Measurements from ENCODE around the gene TNFRSF21.

DNA sequence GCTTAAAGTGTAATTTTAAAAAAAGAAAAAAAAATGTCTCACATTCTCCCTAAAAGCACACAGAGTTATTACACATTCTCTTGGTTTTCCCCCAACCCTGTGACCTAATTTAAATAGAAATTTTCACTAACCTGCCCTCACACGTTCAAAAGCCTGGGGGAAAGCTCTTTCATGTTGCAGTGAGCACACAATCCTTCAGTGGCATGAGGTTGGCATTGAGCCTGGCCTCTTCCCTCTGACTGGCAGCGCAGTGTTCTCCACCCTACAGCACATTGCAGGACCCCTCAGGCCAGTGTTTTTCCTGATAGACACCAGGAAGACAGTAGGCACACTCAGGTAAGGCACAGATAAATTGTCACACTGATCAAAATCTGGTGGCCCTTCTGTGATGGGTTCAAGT lies 34.1 kb downstream of the TNFRSF21 start:
- TF ChIP-seq, protein P1, sequence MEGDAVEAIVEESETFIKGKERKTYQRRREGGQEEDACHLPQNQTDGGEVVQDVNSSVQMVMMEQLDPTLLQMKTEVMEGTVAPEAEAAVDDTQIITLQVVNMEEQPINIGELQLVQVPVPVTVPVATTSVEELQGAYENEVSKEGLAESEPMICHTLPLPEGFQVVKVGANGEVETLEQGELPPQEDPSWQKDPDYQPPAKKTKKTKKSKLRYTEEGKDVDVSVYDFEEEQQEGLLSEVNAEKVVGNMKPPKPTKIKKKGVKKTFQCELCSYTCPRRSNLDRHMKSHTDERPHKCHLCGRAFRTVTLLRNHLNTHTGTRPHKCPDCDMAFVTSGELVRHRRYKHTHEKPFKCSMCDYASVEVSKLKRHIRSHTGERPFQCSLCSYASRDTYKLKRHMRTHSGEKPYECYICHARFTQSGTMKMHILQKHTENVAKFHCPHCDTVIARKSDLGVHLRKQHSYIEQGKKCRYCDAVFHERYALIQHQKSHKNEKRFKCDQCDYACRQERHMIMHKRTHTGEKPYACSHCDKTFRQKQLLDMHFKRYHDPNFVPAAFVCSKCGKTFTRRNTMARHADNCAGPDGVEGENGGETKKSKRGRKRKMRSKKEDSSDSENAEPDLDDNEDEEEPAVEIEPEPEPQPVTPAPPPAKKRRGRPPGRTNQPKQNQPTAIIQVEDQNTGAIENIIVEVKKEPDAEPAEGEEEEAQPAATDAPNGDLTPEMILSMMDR (IDR thresholded peaks at IDR 0.05; ENCODE audit: low read length) = no peak
- TF ChIP-seq EZH2 (optimal IDR thresholded peaks at IDR 0.05; ENCODE audit: low read depth, low read length) (no peak), EZH2phosphoT487 (IDR thresholded peaks at IDR 0.05; ENCODE audit: low read length) (no peak)
